GM19351 (cell line): ENCODE measurements around the gene LDLRAP1.
"Not testable (repeated sequence)": the region's sequence is repeated elsewhere in the genome, so short reads cannot be mapped to it uniquely, and the experiment has no call there.

Experiments
- ATAC-seq: cut with Tn5 transposase; IDR thresholded peaks from one replicate; pipeline ENCODE4 v1.9.1; 2021; ENCODE audit warnings: mild to moderate bottlenecking, moderate library complexity; ENCODE audit not compliant: unreplicated experiment

The LDLRAP1 gene

GRCh38 chr1:25599969-25600610 lies 56.7 kb downstream of the LDLRAP1 start:
- ATAC-seq, result no peak

- ATAC-seq, result not testable (repeated sequence)
Observed at GRCh38 chr1:25600971-25601699, 57.7 kb downstream of the LDLRAP1 start.

GRCh38 chr1:25603779-25604538 lies 60.6 kb downstream of the LDLRAP1 start:
- ATAC-seq, result not testable (repeated sequence)

- no peak for ATAC-seq
Observed at GRCh38 chr1:25607123-25607522, 63.7 kb downstream of the LDLRAP1 start.

GRCh38 chr1:25608488-25609178 lies 65.2 kb downstream of the LDLRAP1 start:
- peak; percentile 60 for ATAC-seq

- no peak for ATAC-seq
Observed at GRCh38 chr1:25609921-25610320, 66.5 kb downstream of the LDLRAP1 start.

GRCh38 chr1:25610822-25611630 lies 67.6 kb downstream of the LDLRAP1 start:
- no peak for ATAC-seq

GRCh38 chr1:25611843-25612242 lies 68.4 kb downstream of the LDLRAP1 start:
- ATAC-seq, result no peak

GRCh38 chr1:25612421-25612820 lies 69.0 kb downstream of the LDLRAP1 start:
- ATAC-seq, result no peak

- no peak for ATAC-seq
Observed at GRCh38 chr1:25613091-25613490, 69.7 kb downstream of the LDLRAP1 start.

GRCh38 chr1:25614501-25615171 lies 71.2 kb downstream of the LDLRAP1 start:
- no peak for ATAC-seq

GRCh38 chr1:25615172-25615541 lies 71.8 kb downstream of the LDLRAP1 start:
- no peak for ATAC-seq

GRCh38 chr1:25615563-25616094 lies 72.2 kb downstream of the LDLRAP1 start:
- ATAC-seq, result no peak

GRCh38 chr1:25616095-25616986 lies 72.9 kb downstream of the LDLRAP1 start, which contains the start of gene MAN1C1:
TSS of gene MAN1C1 (plus strand) at chr1:25616791. CDS start at chr1:25617798, 1,007 bp downstream.
- ATAC-seq, result peak; percentile 66

- no peak for ATAC-seq
Observed at GRCh38 chr1:25616987-25617624, 73.7 kb downstream of the LDLRAP1 start.

- no peak for ATAC-seq
Observed at GRCh38 chr1:25617625-25618432, 74.4 kb downstream of the LDLRAP1 start.

GRCh38 chr1:25618433-25618808 lies 75.0 kb downstream of the LDLRAP1 start:
- ATAC-seq, result no peak
